COLO829 (cell line): ENCODE data around the gene ATXN7.

Experiments used
- DNase-seq: peaks from one replicate; pipeline ENCODE4 v3.0.0; 2012; ENCODE audit warnings: low spot score

The ATXN7 gene

GRCh38 chr3:63964681-63965485 lies 101.2 kb downstream of the ATXN7 start:
- no peak for DNase-seq

GRCh38 chr3:63966007-63966406 lies 102.3 kb downstream of the ATXN7 start:
- DNase-seq: no peak

GRCh38 chr3:63966871-63967270 lies 103.2 kb downstream of the ATXN7 start:
- no peak for DNase-seq

- DNase-seq: no peak
Observed at GRCh38 chr3:63967675-63968611, 104.3 kb downstream of the ATXN7 start.

GRCh38 chr3:63968612-63969350 lies 105.1 kb downstream of the ATXN7 start:
- DNase-seq: no peak

GRCh38 chr3:63969876-63970275 lies 106.2 kb downstream of the ATXN7 start:
- no peak for DNase-seq

GRCh38 chr3:63970631-63971475 lies 107.2 kb downstream of the ATXN7 start:
- no peak for DNase-seq

- no peak for DNase-seq
Observed at GRCh38 chr3:63972196-63972595, 108.5 kb downstream of the ATXN7 start.

GRCh38 chr3:63972987-63973386 lies 109.3 kb downstream of the ATXN7 start:
- DNase-seq: no peak

GRCh38 chr3:63973406-63973805 lies 109.7 kb downstream of the ATXN7 start:
- no peak for DNase-seq

GRCh38 chr3:63974451-63974850 lies 110.8 kb downstream of the ATXN7 start:
- no peak for DNase-seq

- no peak for DNase-seq
Observed at GRCh38 chr3:63975723-63976122, 112.1 kb downstream of the ATXN7 start.

GRCh38 chr3:63976161-63976871 lies 112.6 kb downstream of the ATXN7 start:
- no peak for DNase-seq

GRCh38 chr3:63976872-63977200 lies 113.2 kb downstream of the ATXN7 start:
- no peak for DNase-seq

- no peak for DNase-seq
Observed at GRCh38 chr3:63977893-63978292, 114.2 kb downstream of the ATXN7 start.

- DNase-seq: no peak
Observed at GRCh38 chr3:63979093-63979885, 115.6 kb downstream of the ATXN7 start.

- DNase-seq: no peak
Observed at GRCh38 chr3:63980019-63980418, 116.4 kb downstream of the ATXN7 start.

GRCh38 chr3:63980830-63981498 lies 117.3 kb downstream of the ATXN7 start:
- no peak for DNase-seq

GRCh38 chr3:63981980-63982379 lies 118.3 kb downstream of the ATXN7 start:
- DNase-seq: no peak

- no peak for DNase-seq
Observed at GRCh38 chr3:63984391-63984790, 120.7 kb downstream of the ATXN7 start.
